ENCODE measurements around the gene ADI1.

- no peak for TF ChIP-seq ZNF274 (IDR thresholded peaks at IDR 0.05; ENCODE audit: low read depth, low read length)
- TF ChIP-seq YY1 (IDR thresholded peaks at IDR 0.05; ENCODE audit: insufficient read depth, insufficient read length): no peak
- TF ChIP-seq SUZ12 (IDR thresholded peaks at IDR 0.05; ENCODE audit: extremely low read depth, insufficient read depth, insufficient read length): no peak
Observed at GRCh38 chr2:3519255-3520205, at the start of gene ADI1.

Measured in NT2/D1 (cell line).